Loucy (cell line): Measurements from ENCODE around the gene LY6G6D.

ENCODE experiments used
- CTCF ChIP-seq: fragments of 200-600 bp; sonication (generic); conservative IDR thresholded peaks from 2 replicates; pipeline ENCODE4 v1.5.1; 2014; ENCODE audit warnings: mild to moderate bottlenecking, antibody characterized with exemption, low read length
- EZH2phosphoT487 ChIP-seq: fragments of 200-600 bp; IDR thresholded peaks from 2 replicates; pipeline ENCODE4 v1.6.1; 2018; ENCODE audit warnings: antibody characterized with exemption, mild to moderate bottlenecking, moderate library complexity, borderline replicate concordance

DNA sequence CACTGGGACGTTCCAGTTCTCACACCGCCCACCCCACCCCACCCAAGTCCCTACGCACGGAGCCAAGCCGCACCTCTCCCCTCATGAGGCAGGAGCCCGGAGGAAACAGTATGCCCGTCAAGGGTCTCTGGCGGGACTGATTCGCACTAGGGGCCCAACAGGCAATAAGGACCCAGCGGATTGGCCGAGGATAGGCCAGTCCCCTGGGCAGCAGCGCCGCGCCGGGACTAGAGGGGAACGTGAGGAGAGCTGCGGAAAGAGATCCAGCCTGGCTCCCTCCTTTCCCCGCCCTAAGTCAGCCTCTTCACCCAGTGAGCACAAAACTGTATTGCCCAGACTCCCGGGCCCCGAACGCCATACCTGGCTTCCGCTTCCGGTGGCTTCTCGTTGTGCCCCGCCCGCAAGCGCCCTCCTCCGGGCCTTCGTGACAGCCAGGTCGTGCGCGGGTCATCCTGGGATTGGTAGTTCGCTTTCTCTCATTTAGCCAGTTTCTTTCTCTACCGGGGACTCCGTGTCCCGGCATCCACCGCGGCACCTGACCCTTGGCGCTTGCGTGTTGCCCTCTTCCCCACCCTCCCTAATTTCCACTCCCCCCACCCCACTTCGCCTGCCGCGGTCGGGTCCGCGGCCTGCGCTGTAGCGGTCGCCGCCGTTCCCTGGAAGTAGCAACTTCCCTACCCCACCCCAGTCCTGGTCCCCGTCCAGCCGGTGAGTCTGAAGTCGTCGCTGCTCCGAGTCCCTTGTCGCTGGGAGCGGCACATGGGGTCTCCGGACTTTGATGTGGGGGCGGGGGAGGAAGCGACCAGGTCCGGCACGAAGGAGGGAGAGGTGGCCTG lies 49.4 kb upstream of the LY6G6D start, which contains the start of gene CSNK2B:
- TF ChIP-seq CTCF (no peak), EZH2phosphoT487 (no peak)
